Embryonic facial prominence (tissue), 1 donor: ENCODE measurements around the gene ZDHHC19.
"Not testable (repeated sequence)": the region's sequence is repeated elsewhere in the genome, so short reads cannot be mapped to it uniquely, and the experiment has no call there.

Experiments used
- DNase-seq: peaks from one replicate; pipeline ENCODE4 v3.0.0-alpha.2; 2016; ENCODE audit errors: extremely low spot score

Gene ZDHHC19

DNA sequence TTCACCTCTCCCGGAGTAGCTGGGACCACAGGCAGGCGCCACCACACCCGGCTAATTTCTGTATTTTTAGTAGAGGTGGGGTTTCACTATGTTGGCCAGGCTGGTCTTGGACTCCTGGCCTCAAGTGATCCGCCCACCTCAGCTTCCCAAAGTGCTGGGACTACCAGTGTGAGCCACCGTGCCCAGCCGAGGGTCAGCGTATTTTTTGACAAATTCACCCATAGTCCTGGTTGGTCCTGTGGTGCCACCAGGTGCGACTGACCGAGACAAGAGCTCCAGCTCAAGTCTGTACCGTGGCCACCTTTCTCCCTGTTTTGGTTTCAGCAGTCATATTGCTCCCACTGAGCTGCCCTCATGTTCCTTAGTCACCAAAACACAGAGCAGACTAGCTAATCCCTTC is 13.9 kb upstream of the ZDHHC19 start:
- no peak for DNase-seq

GRCh38 chr3:196222876-196223595 is 11.8 kb upstream of the ZDHHC19 start:
- no peak for DNase-seq

- DNase-seq, result no peak
Measured at GRCh38 chr3:196220991-196221390, 9.8 kb upstream of the ZDHHC19 start.

DNA sequence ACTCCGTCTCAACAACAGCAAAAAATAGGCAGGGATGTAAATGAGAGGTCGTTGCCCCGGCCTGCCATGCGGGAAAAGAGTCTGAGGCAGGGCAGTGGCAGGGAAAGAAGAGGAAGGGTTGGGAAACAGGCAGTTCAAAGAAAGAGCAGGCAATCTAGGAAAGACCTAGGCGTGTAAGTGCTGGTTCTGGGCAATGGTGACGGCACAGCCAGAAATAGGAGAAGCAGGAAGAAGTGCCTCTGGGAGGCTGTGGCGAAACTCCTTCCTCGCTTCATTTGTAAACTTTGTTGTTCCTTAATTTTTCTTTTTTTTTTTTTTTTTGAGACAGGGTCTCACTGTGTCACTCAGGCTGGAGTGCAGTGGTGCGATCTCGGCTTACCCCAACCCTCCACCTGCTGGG is 9.4 kb upstream of the ZDHHC19 start:
- DNase-seq, result no peak

DNA sequence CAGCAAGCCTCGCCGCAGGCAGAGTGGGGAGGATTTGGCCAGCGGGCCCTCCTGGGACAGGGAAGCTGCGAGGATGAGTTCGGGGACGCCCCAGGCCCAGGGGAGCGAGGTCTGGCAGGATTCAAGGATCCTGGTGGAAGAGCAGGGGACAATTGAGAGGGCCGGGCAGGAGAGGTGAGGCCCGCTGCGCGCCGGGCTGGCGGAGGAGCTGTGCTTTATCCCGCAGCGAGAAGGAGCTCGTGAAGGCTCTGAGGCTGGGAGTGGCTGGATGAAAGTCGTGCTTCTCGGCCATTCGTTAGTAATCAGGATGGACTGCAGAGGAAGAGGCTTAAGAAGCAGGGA is 8.7 kb upstream of the ZDHHC19 start:
- DNase-seq, result no peak

GRCh38 chr3:196219194-196219969 is 8.2 kb upstream of the ZDHHC19 start:
- peak; percentile 47 for DNase-seq

- no peak for DNase-seq
Measured at GRCh38 chr3:196218155-196218712, 7.0 kb upstream of the ZDHHC19 start.

- no peak for DNase-seq
Measured at GRCh38 chr3:196217307-196218154, 6.3 kb upstream of the ZDHHC19 start.

- no peak for DNase-seq
Measured at GRCh38 chr3:196216681-196217211, 5.5 kb upstream of the ZDHHC19 start.

DNA sequence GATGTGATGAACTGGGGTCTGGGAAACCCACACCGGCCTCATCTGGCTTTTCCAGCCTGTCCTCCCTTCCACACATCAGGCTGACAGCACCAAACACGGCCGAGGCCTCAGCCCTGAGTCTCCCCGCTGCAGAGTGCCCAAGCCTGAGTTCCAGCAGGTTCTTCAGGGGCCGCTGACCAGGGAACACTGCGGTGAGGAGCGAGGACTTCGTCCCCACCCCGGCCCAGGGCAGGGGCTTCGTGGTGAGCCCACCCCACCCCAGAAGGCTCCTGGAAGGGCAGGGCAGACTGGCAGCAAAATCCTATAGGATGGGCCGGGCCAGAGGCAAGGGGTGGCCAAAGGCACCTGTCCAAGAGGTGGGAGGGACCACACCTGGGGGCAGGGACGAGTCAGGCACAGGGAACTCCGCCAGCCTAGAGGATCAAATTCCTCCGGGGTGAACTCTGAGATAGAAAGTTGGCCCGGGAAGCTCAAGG is 4.9 kb upstream of the ZDHHC19 start, which contains the start of gene SLC51A:
SLC51A (plus strand) TSS at position 446 of the 476 bp plus-strand sequence. CDS start 179 bp downstream, outside the sequence.
- no peak for DNase-seq

DNA sequence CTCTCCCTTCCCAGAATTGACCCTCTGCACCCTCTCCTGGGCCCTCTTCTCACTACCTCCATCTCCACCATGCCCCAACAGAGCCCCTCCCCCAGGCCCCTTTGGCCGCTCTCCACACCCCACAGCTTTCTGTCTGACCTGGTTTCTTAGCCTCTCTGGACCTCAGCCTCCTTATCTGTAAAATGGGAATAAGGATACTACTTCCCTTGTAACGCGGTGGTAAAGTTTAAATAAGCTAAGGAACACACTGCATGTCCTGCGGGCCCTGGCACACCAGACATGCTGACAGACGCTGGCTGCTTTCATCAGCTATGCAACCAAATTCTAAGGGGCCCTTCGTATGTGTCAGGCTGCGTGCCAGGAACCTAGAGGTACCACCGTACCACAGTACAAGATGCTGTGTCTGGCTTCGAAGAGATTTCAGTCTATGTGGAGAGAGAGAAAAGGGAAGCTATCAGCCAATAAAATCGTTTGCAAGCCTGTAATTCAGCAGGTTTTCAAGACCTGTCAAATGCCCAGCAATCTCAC is 4.4 kb upstream of the ZDHHC19 start:
- no peak for DNase-seq

GRCh38 chr3:196214783-196215441 is 3.7 kb upstream of the ZDHHC19 start:
- DNase-seq, result no peak

DNA sequence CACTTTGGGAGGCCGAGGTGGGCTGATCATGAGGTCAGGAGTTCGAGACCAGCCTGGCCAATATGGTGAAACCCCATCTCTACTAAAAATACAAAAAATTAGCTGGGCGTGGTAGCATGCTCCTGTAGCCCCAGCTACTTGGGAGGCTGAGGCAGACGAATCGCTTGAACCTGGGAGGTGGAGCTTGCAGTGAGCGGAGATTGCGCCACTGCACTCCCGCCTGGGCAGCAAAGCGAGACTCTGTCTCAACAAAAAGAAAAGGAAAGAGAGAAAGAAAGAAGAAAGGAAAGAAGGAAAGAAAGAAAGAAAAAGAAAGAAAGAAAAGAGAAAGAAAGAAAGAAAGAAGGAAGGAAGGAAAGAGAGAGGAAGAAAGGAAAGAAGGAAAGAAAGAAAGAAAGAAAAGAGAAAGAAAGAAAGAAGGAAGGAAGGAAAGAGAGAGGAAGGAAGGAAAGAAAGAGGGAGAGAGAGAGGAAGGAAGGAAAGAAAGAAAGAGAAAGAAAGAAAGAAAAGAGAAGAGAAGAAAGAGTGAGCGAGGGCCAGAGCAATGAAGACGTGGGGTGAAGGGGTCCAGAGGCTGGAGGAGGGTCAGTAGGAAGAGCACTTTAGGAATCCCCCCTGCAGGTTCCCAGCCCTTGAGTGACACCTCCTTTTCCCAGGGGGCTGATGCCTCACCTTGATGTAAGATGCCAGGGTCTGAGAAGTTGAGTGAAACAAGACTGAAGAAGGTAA is 1.1 kb downstream of the ZDHHC19 start:
- DNase-seq, result not testable (repeated sequence)

DNA sequence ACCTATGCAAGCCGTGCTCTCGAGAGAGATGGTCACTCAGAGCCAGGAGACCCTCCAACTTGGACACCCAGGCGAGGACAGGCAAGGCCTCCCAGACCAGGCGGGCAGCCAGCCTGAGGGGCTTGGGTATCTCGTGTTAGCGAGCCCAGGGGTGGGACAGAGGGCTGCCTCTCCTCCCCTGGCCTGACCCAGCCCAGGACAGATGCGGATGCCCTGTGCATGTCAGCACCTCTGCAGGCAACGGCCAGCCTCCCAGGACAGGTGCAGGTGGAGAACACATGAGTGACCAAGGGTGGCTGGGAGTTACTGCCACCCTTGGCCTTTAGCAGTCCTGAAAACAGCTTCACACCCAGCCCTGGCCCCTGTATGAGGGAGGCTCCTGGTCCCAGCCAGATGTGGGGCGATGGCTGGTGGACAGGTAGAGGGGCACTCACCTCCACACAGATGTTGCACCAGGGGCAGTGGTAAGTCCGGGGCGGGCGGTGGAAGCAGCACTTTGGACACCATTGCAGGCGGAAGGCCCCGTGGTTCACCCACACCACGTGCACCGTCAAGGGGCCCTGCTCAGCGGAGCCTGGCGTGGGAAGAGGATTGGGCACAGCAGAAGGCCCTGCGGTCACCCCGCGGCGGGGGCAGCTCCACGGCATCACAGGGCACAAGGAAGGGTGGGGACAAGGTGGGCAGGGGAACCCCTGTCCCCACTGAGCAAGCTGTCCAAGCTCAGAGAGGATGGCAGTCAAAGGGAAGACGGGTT is 2.1 kb downstream of the ZDHHC19 start:
- no peak for DNase-seq

GRCh38 chr3:196207833-196208607 is 3.2 kb downstream of the ZDHHC19 start:
- no peak for DNase-seq

GRCh38 chr3:196207159-196207832 is 3.9 kb downstream of the ZDHHC19 start:
- DNase-seq, result no peak

- DNase-seq, result not testable (repeated sequence)
Measured at GRCh38 chr3:196205442-196206205, 5.6 kb downstream of the ZDHHC19 start.
